WTC11 (cell line): Measurements from ENCODE around the gene RSPH10B. TPM values are rescaled to one million over a fixed set of nuclear protein-coding genes. Genes with fewer than 3 reads are reported as not detected.
A peak's percentile ranks its signal among the peaks of the same experiment; 100 is the strongest.
"Not testable (repeated sequence)": the region's sequence is repeated elsewhere in the genome, so short reads cannot be mapped to it uniquely, and the experiment has no call there.

ENCODE experiments used
- ATAC-seq: fragments of 200-7000 bp; cut with Tn5 transposase; 2 replicates; pipeline ENCODE4 v1.10.0; 2021; ENCODE audit warnings: mild to moderate bottlenecking, moderate library complexity
- CTCF ChIA-PET: fragments of 300-600 bp; sonication (Branson Sonifier 250); formaldehyde crosslinking; loops from one replicate; lab custom pipeline; 2021; ENCODE audit warnings: antibody characterized with exemption; lab: Charles Lee
- POLR2A ChIA-PET: fragments of 350-600 bp; sonication (Branson Sonifier 250); formaldehyde crosslinking; loops from one replicate; lab custom pipeline; 2021; ENCODE audit warnings: antibody characterized with exemption; lab: Charles Lee
- DNase-seq: peaks from one replicate; pipeline ENCODE4 v3.0.0; 2021; ENCODE audit warnings: low spot score
- H3K27ac Mint-ChIP-seq: 2 replicates; pipeline ENCODE4 v1.8.0; 2021; ENCODE audit warnings: mixed read lengths
- H3K27me3 Mint-ChIP-seq: 2 replicates; pipeline ENCODE4 v1.8.0; 2021; ENCODE audit warnings: low read depth, mild to moderate bottlenecking, moderate library complexity, mixed read lengths
- H3K36me3 Mint-ChIP-seq: 2 replicates; pipeline ENCODE4 v1.8.0; 2021; ENCODE audit warnings: mixed read lengths
- H3K4me1 Mint-ChIP-seq: 2 replicates; pipeline ENCODE4 v1.8.0; 2022; ENCODE audit warnings: mixed read lengths
- H3K4me3 Mint-ChIP-seq: 2 replicates; pipeline ENCODE4 v1.8.0; 2021; ENCODE audit warnings: mild to moderate bottlenecking, moderate library complexity, mixed read lengths
- H3K9me3 Mint-ChIP-seq: 2 replicates; pipeline ENCODE4 v1.8.0; 2021; ENCODE audit warnings: mixed read lengths
- ZNF121 ChIP-seq: sonication (generic); formaldehyde crosslinking; IDR thresholded peaks from 2 replicates; pipeline ENCODE4 v1.8.0; 2023; ENCODE audit warnings: missing genetic modification reagents
- ZNF219 ChIP-seq: sonication (generic); formaldehyde crosslinking; IDR thresholded peaks from 2 replicates; pipeline ENCODE4 v1.8.0; 2023; ENCODE audit warnings: missing genetic modification reagents, mild to moderate bottlenecking, borderline replicate concordance
- total RNA-seq: library from RNA; stranded (reverse); gene quantifications from 3 replicates; pipeline ENCODE4 v1.2.3, GENCODE V29; 2021

RSPH10B gene
- total RNA-seq, 1 experiment from 2014 or later: 0.35 TPM

GRCh38 chr7:5898480-5899224, 71.8 kb downstream of the RSPH10B start, which contains the start of gene CCZ1:
Gene CCZ1, plus strand, starts transcription at chr7:5898733. Its CDS starts 67 bp downstream, at chr7:5898800.
- POLR2A ChIA-PET, H3K27me3 Mint-ChIP-seq, H3K9me3 Mint-ChIP-seq, H3K36me3 Mint-ChIP-seq, H3K4me1 Mint-ChIP-seq, CTCF ChIA-PET: not testable (repeated sequence)
- Mint-ChIP-seq H3K4me3 (peak within 1 kb of the TSS; percentile 67), H3K27ac (peak within 1 kb of the TSS; percentile 82)
- ATAC-seq: peak; percentile 89
- DNase-seq: peak; percentile 56

- peak; percentile 39 for ATAC-seq
- POLR2A ChIA-PET, H3K27me3 Mint-ChIP-seq, H3K36me3 Mint-ChIP-seq, H3K4me1 Mint-ChIP-seq, CTCF ChIA-PET, H3K9me3 Mint-ChIP-seq, DNase-seq: not testable (repeated sequence)
- H3K4me3 Mint-ChIP-seq: peak overlapping the region; percentile 54
- peak overlapping the region; percentile 82 for H3K27ac Mint-ChIP-seq
These were observed 73.0 kb downstream of the RSPH10B start for GRCh38 chr7:5897369-5897919.

- no peak overlapping the region for H3K27ac Mint-ChIP-seq
- no peaks in the 10 kb centered on the region for H3K27me3 Mint-ChIP-seq
- DNase-seq (no peak), ATAC-seq (no peak)
- CTCF ChIA-PET: interaction anchor here (0.7 kb wide), 1 partner anchor 804 kb away, joined by 4 read pairs; no protein-coding TSS in a partner anchor
- POLR2A ChIA-PET: interaction anchor here (0.6 kb wide), 1 partner anchor 1388 kb away, joined by 3 read pairs; no protein-coding TSS in a partner anchor
- no peaks in the 10 kb centered on the region for H3K36me3 Mint-ChIP-seq
- H3K9me3 Mint-ChIP-seq: no peaks in the 10 kb centered on the region
- H3K4me3 Mint-ChIP-seq: no peak overlapping the region
- TF ChIP-seq ZNF219 (CRISPR knock-in tag) (no peak), ZNF121 (CRISPR knock-in tag) (0 out of 2 replicates have a peak, but pooled peaks have one; percentile 34)
- no peaks in the 10 kb centered on the region for H3K4me1 Mint-ChIP-seq
These were observed 78.0 kb downstream of the RSPH10B start for GRCh38 chr7:5892498-5892897.

- H3K4me3 Mint-ChIP-seq, POLR2A ChIA-PET, ATAC-seq, H3K4me1 Mint-ChIP-seq, H3K27me3 Mint-ChIP-seq, H3K36me3 Mint-ChIP-seq, DNase-seq, H3K9me3 Mint-ChIP-seq, CTCF ChIA-PET, H3K27ac Mint-ChIP-seq: not testable (repeated sequence)
These were observed 80.2 kb downstream of the RSPH10B start for GRCh38 chr7:5890244-5890643.

GRCh38 chr7:5888021-5888420, 82.5 kb downstream of the RSPH10B start:
- H3K36me3 Mint-ChIP-seq, DNase-seq, H3K9me3 Mint-ChIP-seq, H3K27me3 Mint-ChIP-seq, POLR2A ChIA-PET, H3K27ac Mint-ChIP-seq, H3K4me1 Mint-ChIP-seq, H3K4me3 Mint-ChIP-seq, ATAC-seq: not testable (repeated sequence)
- CTCF ChIA-PET: interaction anchor here (0.7 to 0.8 kb wide), 2 partner anchors 14 to 32 kb away, joined by 3 to 4 read pairs; no protein-coding TSS in a partner anchor

- CTCF ChIA-PET, H3K4me3 Mint-ChIP-seq, POLR2A ChIA-PET, H3K27ac Mint-ChIP-seq, ATAC-seq, H3K27me3 Mint-ChIP-seq, H3K4me1 Mint-ChIP-seq, H3K9me3 Mint-ChIP-seq, DNase-seq, H3K36me3 Mint-ChIP-seq: not testable (repeated sequence)
These were observed 86.1 kb downstream of the RSPH10B start for GRCh38 chr7:5884431-5884830.

- H3K36me3 Mint-ChIP-seq, DNase-seq, H3K27ac Mint-ChIP-seq, H3K27me3 Mint-ChIP-seq, H3K4me3 Mint-ChIP-seq, H3K9me3 Mint-ChIP-seq, H3K4me1 Mint-ChIP-seq, POLR2A ChIA-PET, ATAC-seq: not testable (repeated sequence)
- CTCF ChIA-PET: interaction anchor here (0.6 to 0.7 kb wide), 2 partner anchors 12 to 25 kb away, joined by 3 to 4 read pairs; no protein-coding TSS in a partner anchor
These were observed 90.4 kb downstream of the RSPH10B start for GRCh38 chr7:5880106-5880505.

GRCh38 chr7:5879591-5879990, 90.9 kb downstream of the RSPH10B start:
- ATAC-seq, H3K4me1 Mint-ChIP-seq, H3K9me3 Mint-ChIP-seq, H3K27ac Mint-ChIP-seq, H3K27me3 Mint-ChIP-seq, POLR2A ChIA-PET, H3K36me3 Mint-ChIP-seq, DNase-seq, H3K4me3 Mint-ChIP-seq: not testable (repeated sequence)
- CTCF ChIA-PET: interaction anchor here (0.6 to 0.7 kb wide), 2 partner anchors 11 to 25 kb away, joined by 3 to 4 read pairs; no protein-coding TSS in a partner anchor

Other genes with a start within 250 kb of the RSPH10B start
- 25.4 to 28.6 TPM (median 27.9 TPM) in 3 replicates for gene RNF216, start 189.0 kb downstream of the RSPH10B start, total RNA-seq
- not detected in 3 replicates for gene OCM, start 89.9 kb downstream of the RSPH10B start, total RNA-seq
- gene CCZ1, start 72.0 kb downstream of the RSPH10B start, total RNA-seq: 114 to 124 TPM (median 116 TPM) in 3 replicates
- gene PMS2, start 38.4 kb upstream of the RSPH10B start, total RNA-seq: 13.7 to 14.8 TPM (median 14.6 TPM) in 3 replicates
- gene AIMP2, start 38.6 kb upstream of the RSPH10B start, total RNA-seq: 63.2 to 69.4 TPM (median 67.8 TPM) in 3 replicates
- not detected in 3 replicates for gene ANKRD61, start 60.7 kb upstream of the RSPH10B start, total RNA-seq
- 101 to 112 TPM (median 109 TPM) in 3 replicates for gene EIF2AK1, start 88.5 kb upstream of the RSPH10B start, total RNA-seq
- 15.9 to 17.1 TPM (median 16.4 TPM) in 3 replicates for gene USP42, start 134.3 kb upstream of the RSPH10B start, total RNA-seq